CD4-positive, alpha-beta T cell (primary cell): ENCODE data around the gene DLEC1. TPM values are rescaled to one million over a fixed set of nuclear protein-coding genes. Genes with fewer than 3 reads are reported as not detected.
"Not testable (repeated sequence)": the region's sequence is repeated elsewhere in the genome, so short reads cannot be mapped to it uniquely, and the experiment has no call there.

Experiments used
- ATAC-seq: fragments of 200-7000 bp; cut with Tn5 transposase; one replicate; pipeline ENCODE4 v1.10.0; 2022; ENCODE audit warnings: mild to moderate bottlenecking; ENCODE audit not compliant: poor library complexity
- CTCF ChIA-PET: fragments of 350-600 bp; sonication (Branson Sonifier 250); formaldehyde crosslinking; loops from one replicate; lab custom pipeline; 2021; ENCODE audit warnings: antibody characterized with exemption, inconsistent platforms; lab: Charles Lee
- POLR2A ChIA-PET: fragments of 350-600 bp; sonication (Branson Sonifier 250); formaldehyde crosslinking; loops from one replicate; lab custom pipeline; 2021; ENCODE audit warnings: antibody characterized with exemption, inconsistent platforms; lab: Charles Lee
- DNase-seq, 14 experiments: peaks; one replicate each; pipeline ENCODE4 v3.0.0-alpha.2; 2013 to 2020; ENCODE audit warnings: mixed read lengths in 2 of 14
- H3K27ac ChIP-seq, 2 donors: one replicate each; pipeline versions ENCODE4 v1.5.1 to v1.7.0; 2013; ENCODE audit warnings: low read length in 2 of 2, low read depth in 1 of 2, mild to moderate bottlenecking in 1 of 2
- H3K27me3 ChIP-seq, 2 experiments: 1 replicate in 1 of 2; 2 replicates in 1 of 2; pipeline versions ENCODE4 v1.6.1 to v1.7.0; 2013; ENCODE audit warnings: low read length in 2 of 2, control low read depth in 1 of 2, mild to moderate bottlenecking in 1 of 2, moderate library complexity in 1 of 2; ENCODE audit not compliant: insufficient read depth in 2 of 2, control insufficient read depth in 1 of 2
- H3K36me3 ChIP-seq: one replicate; pipeline ENCODE4 v1.6.1; 2013; ENCODE audit warnings: low read length, control low read depth; ENCODE audit not compliant: insufficient read depth
- H3K4me1 ChIP-seq: one replicate; pipeline ENCODE4 v1.6.1; 2013; ENCODE audit warnings: low read length, control low read depth; ENCODE audit not compliant: insufficient read depth
- H3K4me3 ChIP-seq: one replicate; pipeline ENCODE4 v1.5.1; 2013; ENCODE audit warnings: mild to moderate bottlenecking, low read length, moderate library complexity
- H3K9me3 ChIP-seq, 2 experiments: 1 replicate in 1 of 2; 2 replicates in 1 of 2; pipeline versions ENCODE4 v1.6.1 to v1.7.0; 2013; ENCODE audit warnings: low read length in 2 of 2, mild to moderate bottlenecking in 2 of 2, control low read depth in 1 of 2, moderate library complexity in 1 of 2; ENCODE audit not compliant: control insufficient read depth in 1 of 2, insufficient read depth in 1 of 2
- H3K27ac Mint-ChIP-seq: one replicate; pipeline ENCODE4 v1.8.0; 2020; ENCODE audit warnings: mixed read lengths
- H3K27me3 Mint-ChIP-seq: one replicate; pipeline ENCODE4 v1.8.0; 2021; ENCODE audit warnings: mixed read lengths
- H3K36me3 Mint-ChIP-seq: one replicate; pipeline ENCODE4 v1.8.0; 2021; ENCODE audit warnings: low read depth, mixed read lengths
- H3K4me1 Mint-ChIP-seq: one replicate; pipeline ENCODE4 v1.8.0; 2021; ENCODE audit warnings: low read depth, mixed read lengths
- H3K4me3 Mint-ChIP-seq: one replicate; pipeline ENCODE4 v1.8.0; 2020; ENCODE audit warnings: mild to moderate bottlenecking, mixed read lengths
- H3K9me3 Mint-ChIP-seq: one replicate; pipeline ENCODE4 v1.8.0; 2020; ENCODE audit warnings: mixed read lengths
- CTCF ChIP-seq: fragments of 200-600 bp; IDR thresholded peaks from one replicate; pipeline ENCODE4 v1.8.0; 2022; ENCODE audit warnings: antibody characterized with exemption, mild to moderate bottlenecking
- intact Hi-C, 2 experiments: fragments of 100-400 bp; cut with DNase I in 1 of 2; cut with micrococcal nuclease in 1 of 2; formaldehyde crosslinking; loops; one replicate each; pipeline versions ENCODE4 v1.15.1 to v1.9.0; 2023 to 2025; cut with DNase I, micrococcal nuclease
- total RNA-seq, 174 experiments: library from RNA in 2 of 174; stranded (reverse) in 2 of 174; gene quantifications; one replicate each; pipeline ENCODE4 v1.2.3 and lab custom pipeline; 2021 to 2026

The DLEC1 gene
- total RNA-seq, 2 experiments from 2014 or later = 4.4 to 5.1 TPM

DNA sequence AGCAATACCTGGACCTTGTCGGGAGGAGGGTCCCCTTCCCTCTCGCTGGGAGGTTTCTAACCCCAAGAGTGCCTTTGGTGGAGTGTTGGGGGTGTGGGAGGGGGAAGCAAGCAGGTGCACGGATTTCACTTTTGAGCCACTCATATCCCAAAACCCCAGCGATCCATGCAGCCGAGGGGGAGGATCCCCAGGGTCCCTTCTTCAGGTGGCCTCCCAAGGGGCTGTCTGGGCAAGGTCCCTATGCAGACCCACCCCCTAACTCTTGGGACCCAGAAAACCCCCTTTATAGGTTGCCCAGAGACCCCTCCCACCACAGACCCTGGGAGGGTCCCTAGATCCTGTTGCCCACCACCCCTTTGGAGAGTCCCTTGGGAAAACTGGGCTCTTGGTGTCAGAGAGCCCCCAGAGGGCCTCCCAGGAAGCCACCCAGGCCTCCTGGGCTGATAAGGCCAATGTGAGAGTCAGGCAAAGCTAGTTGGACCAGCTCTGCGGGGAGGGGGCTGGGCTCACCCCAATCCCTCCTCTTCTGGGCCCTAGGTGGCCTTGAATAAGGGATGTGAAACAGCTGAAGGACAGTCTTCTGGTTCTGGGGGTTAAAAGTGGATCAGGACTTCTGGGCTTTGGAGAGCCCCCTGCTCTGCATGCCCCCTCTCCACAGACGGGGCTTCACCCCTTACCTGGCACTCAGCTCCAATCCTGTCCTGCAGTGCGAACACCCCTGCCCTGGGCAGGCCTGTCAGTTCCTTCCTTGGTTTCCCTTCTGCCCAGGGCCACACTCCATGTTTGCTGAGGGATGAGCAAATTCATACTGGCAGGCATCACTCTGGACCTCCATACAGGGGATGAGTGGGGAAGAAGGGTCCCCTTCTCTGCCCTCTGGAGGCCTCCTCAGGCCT is 8.6 kb upstream of the DLEC1 start:
- Histone ChIP-seq H3K27ac (no peak overlapping the region), H3K36me3 (no peaks in the 10 kb centered on the region), H3K4me3 (peak overlapping the region; percentile 57), H3K4me1 (peaks cover 64% of the 10 kb centered on the region), H3K27me3 (peaks cover 4 to 12% of the 10 kb centered on the region in 2 experiments), H3K9me3 (no peaks in the 10 kb centered on the region)
- ATAC-seq = no peak
- intact Hi-C loops = no loop called here
- TF ChIP-seq CTCF = no peak
- no peaks in the 10 kb centered on the region for H3K36me3 Mint-ChIP-seq
- POLR2A ChIA-PET = interaction anchor here (1.0 to 1.6 kb wide), 4 partner anchors 9 to 107 kb away, joined by 3 to 13 read pairs (median 4); partner anchors contain the start of genes ACAA1 and DLEC1
- no peaks in the 10 kb centered on the region for H3K9me3 Mint-ChIP-seq
- peaks cover 25% of the 10 kb centered on the region for H3K4me1 Mint-ChIP-seq
- H3K27me3 Mint-ChIP-seq = peaks cover 13% of the 10 kb centered on the region
- peak overlapping the region; percentile 58 for H3K27ac Mint-ChIP-seq
- CTCF ChIA-PET = interaction anchor here (0.9 to 1.4 kb wide), 3 partner anchors 9 to 56 kb away, joined by 3 to 9 read pairs (median 4); partner anchors contain the start of gene DLEC1
- peak overlapping the region; percentile 76 for H3K4me3 Mint-ChIP-seq
- peak in 1 of 14 experiments; percentile 19 for DNase-seq

DNA sequence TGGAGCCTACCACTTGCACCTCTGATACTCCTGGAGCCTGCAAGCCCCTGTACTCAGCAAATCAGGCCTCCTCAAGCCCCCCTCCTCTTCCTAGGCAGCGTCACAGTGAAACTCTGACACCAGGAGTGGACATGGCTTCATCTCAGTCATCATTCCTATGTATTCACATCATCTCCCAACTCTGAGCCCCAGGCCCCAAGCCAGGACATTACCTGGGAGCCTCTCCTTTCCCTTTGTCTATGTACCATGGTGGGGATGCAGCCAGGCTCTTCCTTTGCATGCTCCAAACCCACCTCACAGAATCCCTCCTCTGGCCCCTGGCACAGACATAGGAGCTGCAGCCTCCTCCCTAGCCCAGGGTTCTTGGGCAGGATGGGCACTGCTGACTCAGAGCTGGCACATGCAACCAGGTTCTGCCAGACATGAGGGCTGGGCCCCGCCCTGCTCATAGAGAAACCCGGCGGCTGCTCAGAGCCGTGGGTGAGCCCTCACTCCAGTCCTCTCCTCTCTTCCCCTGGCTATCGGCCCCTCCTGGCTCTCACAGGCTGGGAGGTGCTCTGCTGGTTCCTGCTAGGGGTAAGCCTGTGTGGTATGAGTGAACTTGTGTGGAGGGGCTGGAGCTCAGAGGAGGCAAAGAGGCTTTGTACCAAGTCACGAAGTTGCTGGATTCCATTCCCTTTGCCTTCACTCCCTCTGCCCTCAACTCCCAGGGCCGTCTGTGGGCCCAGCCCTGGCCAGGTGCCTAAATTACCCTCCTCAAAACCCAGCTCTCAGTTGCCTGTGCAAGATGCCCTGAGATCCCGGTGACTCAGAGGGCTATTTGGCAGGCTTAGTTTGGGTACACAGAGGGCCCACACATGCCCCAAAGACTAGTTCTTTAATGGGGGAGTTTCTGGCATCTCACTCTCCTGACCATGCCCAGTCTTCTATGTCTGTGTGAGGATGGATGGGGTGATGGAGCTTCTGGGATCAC is 7.7 kb upstream of the DLEC1 start:
- intact Hi-C loops = no loop called here
- Mint-ChIP-seq H3K4me3 (peak overlapping the region; percentile 76), H3K4me1 (peaks cover 19% of the 10 kb centered on the region), H3K36me3 (no peaks in the 10 kb centered on the region), H3K27ac (peak overlapping the region; percentile 58), H3K27me3 (peaks cover 13% of the 10 kb centered on the region), H3K9me3 (no peaks in the 10 kb centered on the region)
- ATAC-seq = peak; percentile 73
- CTCF ChIA-PET = interaction anchor here (0.9 to 1.4 kb wide), 3 partner anchors 8 to 57 kb away, joined by 3 to 9 read pairs (median 4); partner anchors contain the start of gene DLEC1
- H3K27ac ChIP-seq = no peak overlapping the region
- H3K36me3 ChIP-seq = no peaks in the 10 kb centered on the region
- POLR2A ChIA-PET = interaction anchor here (1.0 to 1.6 kb wide), 2 partner anchors 8 to 9 kb away, joined by 3 to 4 read pairs; partner anchors contain the start of gene DLEC1
- H3K4me3 ChIP-seq = no peak overlapping the region
- H3K4me1 ChIP-seq = peaks cover 56% of the 10 kb centered on the region
- TF ChIP-seq CTCF = no peak
- DNase-seq = peak in 12 of 14 experiments; percentile 38 to 74 (median 58)
- H3K27me3 ChIP-seq = peaks cover 4 to 12% of the 10 kb centered on the region in 2 experiments
- H3K9me3 ChIP-seq = no peaks in the 10 kb centered on the region

DNA sequence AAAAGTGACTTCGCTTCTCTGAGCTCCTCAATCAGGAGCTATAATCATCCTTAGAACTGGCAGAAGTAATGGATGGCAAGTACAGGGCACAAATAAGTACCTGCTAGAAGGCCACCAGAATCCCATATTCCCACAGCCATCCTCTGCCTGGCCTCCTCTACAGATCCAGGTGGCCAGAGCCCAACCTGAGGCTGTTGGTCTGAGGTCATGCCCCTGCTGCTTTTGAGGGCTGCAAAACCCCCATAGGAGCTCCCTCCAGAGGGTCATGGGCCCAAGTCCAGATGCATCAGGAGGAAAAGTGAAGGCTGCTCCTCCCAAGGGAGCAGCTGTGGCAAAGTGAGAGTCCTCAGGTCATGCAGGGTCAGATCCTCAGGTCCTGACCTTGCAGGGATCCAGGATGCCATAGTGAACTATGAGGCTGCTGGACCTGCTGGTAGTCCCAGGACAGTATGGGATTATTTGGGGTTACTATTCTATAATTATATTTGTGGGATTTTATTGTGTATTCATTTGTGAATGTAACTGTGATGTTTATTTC is 6.6 kb upstream of the DLEC1 start:
- Mint-ChIP-seq H3K27me3 (peaks cover 13% of the 10 kb centered on the region), H3K36me3 (no peaks in the 10 kb centered on the region), H3K4me1 (peaks cover 17% of the 10 kb centered on the region), H3K4me3 (no peak overlapping the region), H3K27ac (no peak overlapping the region), H3K9me3 (no peaks in the 10 kb centered on the region)
- POLR2A ChIA-PET = no interaction called here
- H3K4me1 ChIP-seq = peaks cover 64% of the 10 kb centered on the region
- ATAC-seq (no peak), DNase-seq (no peak)
- no peak for TF ChIP-seq CTCF
- no peaks in the 10 kb centered on the region for H3K9me3 ChIP-seq
- H3K27me3 ChIP-seq = peaks cover 4 to 12% of the 10 kb centered on the region in 2 experiments
- no peak overlapping the region for H3K4me3 ChIP-seq
- intact Hi-C loops = no loop called here
- CTCF ChIA-PET = interaction anchor here (0.6 kb wide), 1 partner anchor 836 kb away, joined by 4 read pairs; no protein-coding TSS in a partner anchor
- H3K36me3 ChIP-seq = no peaks in the 10 kb centered on the region
- H3K27ac ChIP-seq = no peak overlapping the region

- CTCF ChIA-PET, H3K36me3 Mint-ChIP-seq, ATAC-seq, DNase-seq, H3K4me3 Mint-ChIP-seq, H3K4me3 ChIP-seq, H3K9me3 ChIP-seq, H3K9me3 Mint-ChIP-seq, H3K36me3 ChIP-seq, intact Hi-C loops, H3K27ac Mint-ChIP-seq, H3K27ac ChIP-seq, POLR2A ChIA-PET: not testable (repeated sequence)
- Mint-ChIP-seq H3K27me3 (peaks cover 13% of the 10 kb centered on the region), H3K4me1 (peaks cover 17% of the 10 kb centered on the region)
- H3K27me3 ChIP-seq = peaks cover 4 to 12% of the 10 kb centered on the region in 2 experiments
- peaks cover 66% of the 10 kb centered on the region for H3K4me1 ChIP-seq
Measured at GRCh38 chr3:38033586-38033985, 5.4 kb upstream of the DLEC1 start.
